CD4-positive, alpha-beta T cell treated with Interleukin-15 for 1 hour (primary cell): ENCODE results near the gene LTBP1.

Experiments
- DNase-seq: peaks from one replicate; pipeline ENCODE4 v3.0.0-alpha.2; 2020

The LTBP1 gene

DNA sequence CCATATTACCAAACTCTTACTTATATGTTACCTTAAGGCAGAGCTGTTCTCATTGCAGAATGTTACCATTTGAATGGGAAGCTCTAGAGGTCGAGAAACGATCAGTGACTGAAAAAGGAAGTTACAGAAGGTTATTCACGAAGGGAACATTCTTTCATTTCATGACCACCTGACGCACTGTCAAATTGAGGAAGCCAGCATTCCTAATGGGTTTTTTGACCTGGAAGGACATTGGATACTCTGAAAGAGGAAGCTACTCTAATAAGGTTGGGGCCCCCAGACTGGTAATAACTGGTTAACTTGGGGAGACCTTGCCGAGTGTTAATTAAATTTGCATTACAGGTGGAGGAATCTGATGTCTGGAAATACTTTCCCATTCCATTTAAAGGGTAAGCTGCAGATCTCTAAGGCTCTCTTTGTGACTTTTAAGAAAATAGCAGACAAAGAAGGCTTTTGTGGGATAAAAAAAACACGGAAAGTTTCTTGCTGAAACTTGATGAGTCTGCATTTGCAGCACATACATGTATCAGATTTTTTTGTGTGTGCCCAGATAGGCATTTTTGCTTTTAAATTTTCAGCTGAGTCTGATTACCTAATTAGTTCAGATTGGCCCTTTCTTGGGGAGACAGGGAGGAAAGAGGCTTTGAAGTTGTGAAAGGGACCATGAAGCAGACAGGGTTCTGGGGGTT lies 137.1 kb downstream of the LTBP1 start:
- DNase-seq: no peak

DNA sequence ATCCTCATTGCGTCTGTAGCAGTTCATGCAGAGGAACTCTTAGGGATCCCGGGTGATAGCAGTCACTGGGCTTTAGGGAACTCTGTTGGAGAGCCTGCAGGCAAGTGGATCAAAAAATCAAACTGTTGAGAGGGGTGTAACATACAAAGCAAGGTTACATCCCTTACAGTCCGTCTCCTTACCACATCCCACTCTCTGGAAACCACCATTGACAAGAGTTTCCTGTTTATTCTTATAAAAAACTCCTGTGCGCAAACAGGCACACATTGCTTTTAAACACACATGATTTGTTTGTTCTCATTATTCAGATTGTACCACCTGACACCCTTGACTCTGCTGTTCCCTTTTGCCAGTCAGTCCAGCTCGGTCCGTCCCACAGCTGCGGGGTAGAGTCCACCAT lies 137.7 kb downstream of the LTBP1 start:
- no peak for DNase-seq

DNA sequence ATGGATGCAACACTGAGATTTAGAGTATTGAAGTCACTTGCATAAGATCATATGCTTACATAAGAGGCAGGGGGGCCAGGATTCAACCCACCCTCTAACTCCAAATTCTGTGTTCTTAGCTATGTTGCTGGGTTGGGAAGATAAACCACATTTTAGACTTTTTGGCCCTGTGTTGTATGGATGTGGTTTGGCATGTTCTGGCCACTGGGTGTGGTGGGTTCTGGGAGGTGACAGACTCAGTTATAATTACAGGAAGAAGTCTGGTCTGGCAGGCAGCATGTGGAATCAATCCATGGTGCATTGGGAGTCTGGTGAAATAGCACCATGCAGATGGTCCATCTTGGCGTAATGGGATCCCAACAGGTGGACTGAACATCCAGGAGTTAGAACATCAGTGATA lies 138.9 kb downstream of the LTBP1 start:
- DNase-seq: no peak

DNA sequence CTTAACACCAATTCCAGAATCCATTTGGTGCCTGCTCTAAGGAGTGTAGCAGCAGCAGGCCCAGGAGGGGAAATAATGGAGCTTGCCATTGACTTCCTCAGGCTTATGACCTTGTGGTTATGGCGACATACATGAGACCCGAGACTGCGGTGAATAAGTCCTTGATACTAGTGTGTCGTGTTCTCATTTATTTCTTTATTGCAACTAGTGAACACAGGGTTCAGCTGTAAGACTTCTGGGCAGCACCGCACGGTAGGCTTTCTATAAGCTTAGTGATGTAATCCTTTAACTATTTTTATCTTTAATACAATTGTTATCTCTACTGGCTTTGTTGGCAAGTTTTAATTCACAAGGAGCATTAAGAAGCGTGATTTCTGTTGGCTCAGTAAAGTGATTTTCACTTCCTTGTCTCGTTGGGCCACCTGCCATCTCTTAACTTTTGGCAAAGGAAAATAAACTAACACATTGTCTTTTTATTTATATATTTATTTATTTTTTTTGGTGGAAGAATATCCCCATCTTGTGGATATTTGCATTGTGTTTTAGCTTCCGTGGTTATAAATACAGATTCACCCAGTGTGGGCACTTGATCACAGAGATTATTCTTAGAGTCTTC lies 139.8 kb downstream of the LTBP1 start:
- no peak for DNase-seq

DNA sequence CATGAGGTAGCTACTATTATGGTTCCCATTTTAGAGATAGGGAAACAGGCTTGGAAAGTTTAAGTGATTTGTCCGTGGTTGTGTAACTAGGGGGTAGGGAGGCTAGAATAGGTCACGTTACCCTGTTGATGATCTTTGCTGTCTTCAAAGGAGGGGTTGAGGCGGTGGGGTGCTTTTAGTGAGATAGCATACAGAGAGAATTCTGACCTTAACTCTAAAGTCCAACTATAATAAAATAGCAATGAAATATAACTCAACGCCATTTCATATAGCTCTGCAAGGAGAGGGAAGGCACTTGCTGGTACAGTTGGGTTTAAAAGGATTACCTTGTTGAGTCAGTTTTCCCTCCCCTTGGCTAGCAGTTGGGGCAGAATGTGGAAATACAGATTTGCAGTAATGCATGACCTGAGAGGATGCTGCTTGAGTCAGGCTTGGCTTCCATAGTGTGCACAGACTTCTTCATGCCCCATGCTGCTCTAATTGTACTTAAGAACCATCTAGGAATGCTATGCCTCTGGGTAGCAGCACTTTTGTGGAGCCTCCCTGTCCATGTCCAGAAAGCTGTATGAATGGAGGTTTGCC lies 143.9 kb downstream of the LTBP1 start:
- no peak for DNase-seq

DNA sequence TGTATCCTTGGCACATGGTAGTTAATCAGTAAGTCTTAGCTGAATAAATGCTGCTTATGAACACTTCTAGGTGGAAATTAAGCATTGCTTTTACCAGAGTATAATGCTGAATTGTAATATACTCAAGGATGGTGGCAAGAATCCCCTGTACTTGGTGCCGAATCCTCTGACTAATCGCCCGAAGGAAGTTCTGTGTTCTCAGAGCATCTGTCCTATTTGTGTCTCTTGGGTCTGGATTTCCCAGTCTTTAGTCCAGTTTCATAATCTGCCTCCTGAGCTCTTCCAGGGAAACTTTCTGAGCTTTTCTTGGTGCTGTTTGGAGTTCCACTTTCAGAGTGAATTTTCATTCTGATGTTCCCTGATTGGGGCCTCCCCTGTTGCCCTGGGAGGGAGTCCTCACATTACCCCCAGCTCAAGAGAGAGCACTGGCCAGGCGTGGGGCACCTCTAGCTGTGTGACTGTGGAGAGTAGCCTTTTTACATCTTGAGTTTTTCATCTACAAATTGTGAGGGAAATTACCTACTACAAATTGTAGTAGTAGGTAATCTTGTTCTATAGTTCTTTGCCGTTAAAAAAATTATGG lies 144.9 kb downstream of the LTBP1 start:
- no peak for DNase-seq

DNA sequence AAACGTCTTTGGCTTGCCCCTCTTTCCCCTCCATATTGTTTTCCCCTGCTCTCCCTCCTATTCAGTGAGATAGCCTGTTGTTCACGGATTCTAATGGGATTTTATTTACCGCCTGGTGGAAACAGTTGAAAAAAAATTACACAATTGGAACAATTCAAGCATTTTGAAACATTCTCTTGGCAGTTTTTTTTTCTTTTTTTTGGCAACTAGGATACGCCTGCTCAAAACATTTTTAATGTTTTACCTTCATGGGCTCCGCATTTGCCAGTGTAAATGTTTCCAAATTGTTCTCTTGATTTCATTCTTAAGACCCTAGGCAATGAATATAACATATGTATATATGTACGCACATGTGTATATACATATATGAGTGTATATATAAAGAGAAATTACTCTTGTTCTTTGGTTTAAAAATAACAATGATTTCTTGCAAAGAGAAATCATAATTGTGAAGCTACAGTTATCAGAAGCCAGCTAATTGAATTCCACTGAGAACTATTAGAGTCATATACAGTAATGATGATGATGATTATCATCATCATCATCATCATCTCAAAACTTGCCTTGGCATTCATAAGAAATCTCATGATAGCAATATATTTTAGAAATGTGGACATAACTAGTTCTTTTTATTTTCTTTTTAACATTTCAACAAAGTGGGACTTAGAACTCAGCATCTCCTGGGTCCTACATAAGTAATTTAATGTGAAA lies 146.7 kb downstream of the LTBP1 start:
- DNase-seq: no peak

DNA sequence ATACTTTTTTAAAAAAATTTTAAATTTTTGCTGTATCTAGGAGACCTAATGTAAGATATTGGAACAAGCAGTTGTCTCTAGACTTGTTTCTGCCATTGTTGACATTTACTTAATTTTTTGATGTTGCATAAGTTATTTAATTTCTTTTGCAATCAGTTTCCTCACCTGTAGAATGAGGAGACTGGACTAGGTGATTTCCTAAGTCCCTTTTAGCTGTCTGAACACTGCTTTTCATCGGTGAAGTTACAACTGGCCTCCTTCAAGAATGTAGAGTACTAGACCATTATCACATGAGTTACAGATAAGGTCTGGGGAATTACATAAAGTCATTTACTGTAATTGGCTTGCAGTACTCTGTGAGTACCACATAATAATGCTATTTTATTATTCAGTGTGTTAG lies 147.6 kb downstream of the LTBP1 start:
- no peak for DNase-seq

DNA sequence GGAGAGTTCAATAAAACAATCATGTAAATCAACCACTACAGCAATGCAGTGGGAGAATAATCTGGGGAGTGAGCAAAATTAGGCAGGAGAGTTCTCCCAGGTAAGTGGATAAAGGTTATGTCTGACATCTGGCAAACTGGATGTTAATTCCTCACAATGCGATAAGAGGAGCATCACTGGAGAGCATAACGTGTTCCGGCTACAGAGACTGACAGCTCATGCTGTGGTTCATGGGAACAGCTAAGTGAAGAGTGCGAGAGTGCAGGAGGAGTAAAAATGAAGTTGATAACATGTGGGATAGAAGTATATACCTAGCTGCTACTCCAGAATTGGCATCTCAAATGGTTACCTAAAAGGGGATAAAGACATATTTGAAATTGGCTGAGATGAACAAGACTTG lies 153.2 kb downstream of the LTBP1 start:
- no peak for DNase-seq

DNA sequence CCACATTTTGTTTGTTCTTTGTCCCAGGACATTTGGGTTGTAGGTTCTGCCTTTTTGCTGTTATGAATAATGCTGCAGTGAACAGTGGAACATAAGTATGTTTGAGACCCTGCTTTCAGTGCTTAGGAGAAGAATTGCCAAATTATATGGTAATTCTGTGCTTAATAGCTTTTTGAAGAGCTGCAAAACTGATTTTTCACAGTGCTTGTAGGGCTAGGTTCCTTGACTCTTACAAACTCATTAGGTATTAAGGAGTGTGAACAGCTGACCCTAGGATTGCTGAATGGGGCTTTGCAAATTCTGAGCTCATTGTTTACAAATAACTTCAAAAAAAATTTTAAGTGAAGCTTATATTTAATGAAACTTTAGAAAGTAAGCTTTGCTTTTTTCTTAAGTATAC lies 154.2 kb downstream of the LTBP1 start:
- no peak for DNase-seq

DNA sequence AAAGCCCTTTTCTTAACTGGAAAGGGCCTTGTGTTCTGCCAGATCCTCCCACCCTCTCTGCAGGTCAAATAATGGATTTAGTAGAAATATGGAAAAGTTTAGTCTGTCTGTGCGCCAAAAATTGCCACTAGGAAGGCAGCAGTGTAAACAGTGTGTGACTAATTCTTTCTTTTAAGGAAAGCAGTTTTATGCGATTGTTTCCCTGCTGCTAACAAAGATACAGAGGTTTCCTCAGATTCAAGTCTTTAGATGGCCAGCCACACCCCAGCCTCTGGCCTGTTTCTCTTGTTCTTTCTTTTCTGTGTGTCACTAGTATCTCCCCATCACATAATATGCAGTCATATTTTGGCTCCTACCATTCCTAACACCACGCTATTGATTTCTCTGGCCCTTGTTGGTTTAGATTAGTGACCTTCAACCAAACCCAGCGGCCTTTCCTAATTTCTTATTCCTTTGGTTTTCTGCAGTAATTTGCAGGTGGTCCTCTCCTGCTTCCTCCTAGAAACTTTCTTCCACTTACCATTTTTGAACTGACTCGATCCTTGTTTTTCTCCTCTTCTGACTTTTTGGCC lies 157.4 kb downstream of the LTBP1 start:
- DNase-seq: no peak

DNA sequence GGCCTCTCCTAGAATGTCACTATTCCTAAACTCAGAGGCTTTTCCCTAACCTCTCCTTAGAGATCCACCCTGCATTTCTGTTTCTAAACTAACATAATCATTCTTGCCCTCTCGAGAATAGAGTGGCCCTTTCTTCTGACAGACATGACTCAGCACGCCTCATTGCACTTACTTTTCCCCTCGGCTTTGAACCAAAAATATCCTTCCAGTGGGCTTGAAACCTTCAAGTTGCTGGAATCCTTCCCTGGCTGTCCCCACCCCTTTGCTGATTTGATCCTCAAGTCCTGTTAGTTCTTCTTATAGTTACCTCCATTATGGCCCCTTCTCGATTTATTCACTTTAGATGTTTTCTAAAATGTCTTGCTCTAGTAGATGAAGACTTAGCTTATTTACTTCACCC lies 158.0 kb downstream of the LTBP1 start:
- DNase-seq: no peak

DNA sequence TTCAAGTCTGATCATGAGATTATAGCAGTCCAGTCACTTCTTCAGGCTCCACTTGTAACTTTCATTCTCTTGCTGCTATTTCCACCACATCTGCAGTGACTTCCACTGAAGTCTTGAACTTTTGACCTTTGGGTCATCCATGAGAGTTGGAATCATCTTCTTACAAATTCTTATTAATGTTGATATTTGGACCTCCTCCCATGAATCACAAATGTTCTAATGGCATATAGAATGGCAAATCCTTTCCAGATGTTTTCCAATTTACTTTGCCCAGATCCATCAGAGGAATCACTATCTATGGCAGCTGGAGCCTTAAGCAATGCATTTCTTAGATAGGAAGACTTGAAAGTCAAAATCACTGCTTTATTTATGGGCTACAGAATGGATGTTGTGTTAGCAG lies 159.4 kb downstream of the LTBP1 start:
- DNase-seq: no peak

DNA sequence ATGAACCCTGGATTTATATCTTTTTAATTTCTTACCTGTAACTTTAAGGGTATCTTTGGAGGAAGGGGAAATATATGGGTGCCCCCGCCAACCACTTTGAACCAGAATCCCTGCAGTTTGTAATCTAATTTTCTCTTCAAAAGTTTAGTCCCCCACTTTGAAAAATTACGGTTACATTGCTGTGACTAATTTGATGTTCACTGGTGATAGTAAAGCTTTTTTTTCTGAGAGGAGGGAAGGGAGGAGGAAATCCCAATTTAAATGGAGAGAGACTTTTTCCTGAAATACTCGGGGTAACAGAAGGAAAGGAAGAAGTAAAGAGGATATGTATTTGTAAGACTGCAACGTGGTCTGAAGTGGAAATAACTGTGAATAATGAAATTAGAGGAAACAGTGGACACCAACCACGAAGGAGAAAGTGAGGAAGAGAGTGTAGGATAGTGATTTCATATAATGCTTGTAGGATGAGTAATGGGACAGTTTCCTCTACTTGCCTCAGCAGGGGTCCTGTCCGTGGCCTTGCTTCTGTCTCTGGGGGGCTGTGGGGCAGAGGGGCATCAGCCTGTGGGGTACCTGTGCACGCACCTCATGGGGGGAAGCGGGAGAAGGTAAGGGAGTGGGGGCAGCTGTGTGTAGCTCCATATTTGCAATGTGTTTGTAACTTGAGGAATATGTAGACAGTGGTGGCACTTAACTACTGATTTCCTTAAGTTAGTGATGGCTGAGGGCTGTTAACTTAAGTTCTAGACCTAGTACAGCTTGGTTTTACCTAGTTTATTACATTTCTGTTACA lies 161.1 kb downstream of the LTBP1 start:
- no peak for DNase-seq

DNA sequence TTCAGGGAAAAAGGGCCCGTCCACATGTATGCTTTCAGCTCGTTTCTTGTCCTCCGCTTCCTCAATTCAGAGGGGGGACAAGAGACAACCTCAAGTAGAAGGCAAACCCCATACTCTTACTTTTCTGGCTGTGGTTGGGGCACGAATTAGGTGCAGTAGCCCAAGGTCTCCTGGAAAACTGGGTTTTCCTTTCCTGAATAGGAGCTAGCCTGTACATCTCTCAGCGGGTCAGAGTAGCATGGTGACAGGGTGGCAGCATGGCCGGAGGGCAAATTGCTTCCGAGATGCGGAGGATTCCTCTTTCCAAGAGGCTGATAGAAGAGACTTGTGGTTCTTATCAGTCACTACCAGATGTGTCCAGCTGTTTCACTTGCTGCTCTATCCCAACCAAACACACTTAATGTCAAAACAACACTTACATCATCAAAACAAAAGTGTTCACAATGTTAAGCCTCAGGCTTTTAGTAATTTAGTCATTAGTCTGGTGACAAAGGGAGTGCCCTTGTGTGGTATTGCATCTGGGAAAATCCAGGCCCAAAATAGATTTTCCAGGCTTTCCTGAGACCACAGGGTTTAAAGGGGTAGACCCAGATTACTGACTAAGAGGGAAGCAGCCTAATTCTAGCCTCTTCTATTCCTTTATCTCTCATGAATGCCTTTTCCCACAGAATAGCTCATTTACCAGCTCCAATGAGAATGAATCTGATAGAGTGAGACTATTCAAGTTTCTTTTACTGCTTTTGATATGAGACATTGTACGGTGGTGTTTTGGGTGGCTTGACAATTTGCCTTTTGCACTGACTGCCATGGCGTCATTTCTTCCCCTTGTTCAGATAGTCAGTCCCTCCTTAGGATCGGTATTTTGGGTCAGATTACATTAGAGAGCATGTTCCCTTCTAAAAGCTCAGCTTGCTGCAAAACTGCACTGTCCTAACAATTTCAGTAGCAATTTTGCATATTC lies 162.0 kb downstream of the LTBP1 start:
- no peak for DNase-seq

DNA sequence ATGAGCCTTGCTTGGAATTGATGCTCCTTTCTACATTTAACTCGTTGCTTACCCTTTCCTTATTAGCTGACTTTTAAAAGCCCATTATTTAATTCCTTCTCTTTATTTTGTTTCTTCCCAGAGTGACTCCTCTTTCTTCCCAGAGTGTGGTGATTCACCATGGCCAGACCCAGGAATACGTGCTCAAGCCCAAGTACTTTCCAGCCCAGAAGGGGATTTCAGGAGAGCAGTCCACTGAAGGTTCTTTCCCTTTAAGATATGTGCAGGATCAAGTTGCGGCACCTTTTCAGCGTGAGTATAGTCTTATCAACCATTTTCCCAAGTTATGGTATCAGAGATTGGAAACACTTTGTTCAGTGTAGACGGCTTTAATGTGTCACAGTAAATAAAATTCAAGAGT lies 163.7 kb downstream of the LTBP1 start:
- no peak for DNase-seq

DNA sequence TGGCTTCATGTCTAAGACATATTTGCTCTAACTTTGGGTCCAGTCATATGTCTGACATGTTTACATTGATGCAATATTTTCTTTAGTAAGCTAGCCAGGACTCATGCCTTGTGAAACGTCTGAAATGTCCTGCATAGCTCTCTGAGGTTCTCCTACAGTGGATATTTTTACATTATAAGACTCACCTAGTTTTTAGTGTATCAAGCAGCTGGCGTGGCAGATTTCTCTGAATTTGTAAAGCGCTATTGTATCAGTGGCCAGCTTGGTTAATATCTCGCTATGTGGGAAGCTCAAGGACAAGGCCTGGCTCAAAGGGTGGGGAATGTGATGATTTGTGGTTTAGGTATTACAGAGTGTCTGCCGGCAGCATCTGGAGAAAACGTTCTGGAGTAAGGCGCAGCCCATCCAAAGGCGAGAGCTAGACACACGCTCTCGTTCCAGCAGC lies 164.3 kb downstream of the LTBP1 start:
- no peak for DNase-seq

DNA sequence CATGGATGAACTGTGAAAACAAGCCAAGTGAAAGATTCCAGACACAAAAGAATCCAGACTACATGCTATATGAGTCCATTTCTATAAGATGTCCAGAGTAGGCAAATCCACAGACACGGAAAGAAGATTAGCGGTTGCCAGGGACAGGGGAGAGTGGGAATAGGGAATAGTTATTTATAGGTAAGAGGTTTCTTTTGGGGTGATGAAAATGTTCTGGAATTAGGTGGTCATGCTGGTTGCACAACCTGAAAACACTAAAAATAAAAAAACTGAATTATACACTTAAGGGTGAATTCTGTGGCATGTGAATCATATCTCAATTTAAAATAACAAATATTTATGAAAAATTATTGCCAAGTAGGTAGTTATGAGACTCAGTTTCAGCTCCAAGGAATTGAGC lies 168.4 kb downstream of the LTBP1 start:
- no peak for DNase-seq

DNA sequence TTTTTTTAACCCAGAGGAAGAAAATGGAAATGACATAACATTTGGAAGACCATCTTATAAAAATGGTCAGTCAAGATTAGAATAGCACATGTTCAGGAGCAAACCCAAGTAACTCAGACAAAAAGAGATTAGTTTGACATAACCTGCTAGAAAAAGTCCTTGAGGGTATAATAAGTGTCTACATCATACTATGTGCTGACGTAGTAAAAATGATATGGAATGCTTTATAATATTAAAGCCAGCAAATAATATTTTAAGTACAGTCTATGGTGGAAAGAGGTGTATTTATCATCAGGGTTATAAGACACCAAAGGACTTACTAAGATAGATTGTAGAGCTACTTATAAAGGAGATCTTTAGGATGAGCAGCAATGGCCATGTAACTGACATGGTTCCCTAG lies 169.0 kb downstream of the LTBP1 start:
- no peak for DNase-seq

DNA sequence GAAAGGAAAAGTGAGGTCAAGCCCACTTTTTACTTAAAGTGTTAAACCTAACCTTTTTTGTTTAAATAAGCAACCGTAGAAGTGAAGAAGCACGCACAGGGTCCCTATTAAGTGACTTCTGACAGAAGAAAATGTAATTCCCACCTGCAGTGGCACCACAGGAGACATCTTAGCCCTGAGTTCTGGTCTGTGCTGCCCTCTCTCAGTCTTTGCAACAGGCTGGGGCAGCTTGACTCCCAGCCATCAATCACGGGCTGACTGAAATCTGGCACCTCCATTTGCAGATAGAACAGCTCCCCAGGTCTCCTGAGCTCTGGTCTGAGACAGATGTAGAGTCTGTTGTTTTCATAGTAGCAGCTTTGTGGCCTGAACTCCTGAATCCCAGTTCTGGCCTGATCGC lies 170.0 kb downstream of the LTBP1 start:
- no peak for DNase-seq

DNA sequence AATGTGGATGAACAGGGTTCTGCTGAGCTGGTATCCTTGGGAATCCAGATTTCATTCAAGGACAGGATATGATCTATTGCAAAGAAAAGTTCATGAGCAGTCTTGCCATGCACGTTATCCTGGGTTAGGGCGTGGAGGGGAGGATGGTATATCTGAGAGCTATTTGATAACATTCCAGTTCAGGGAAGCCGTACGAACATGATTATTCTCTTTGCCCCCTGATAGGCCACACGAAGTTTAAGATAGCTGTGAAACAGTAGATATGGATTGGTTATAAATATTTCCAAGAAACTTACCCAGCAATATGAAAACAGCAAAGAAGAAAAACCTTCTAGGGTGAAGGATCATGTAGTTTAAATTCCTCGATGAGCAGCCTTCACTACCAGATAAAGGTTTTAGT lies 171.9 kb downstream of the LTBP1 start:
- DNase-seq: no peak
